A549 (cell line): ENCODE measurements around the gene OR8G5. TPM values are rescaled to one million over a fixed set of nuclear protein-coding genes. Genes with fewer than 3 reads are reported as not detected.

Experiments
- ATAC-seq, 2 experiments: fragments of 200-7000 bp in 1 of 2; fragments of >200 bp in 1 of 2; cut with Nextera tagmentation in 1 of 2; cut with Tn5 transposase in 1 of 2; 3 replicates each; pipeline versions ENCODE4 v1.8.0 to v1.9.1; 2018 to 2020; ENCODE audit warnings: mild to moderate bottlenecking in 1 of 2, moderate library complexity in 1 of 2
- CTCF ChIA-PET: fragments of 300-600 bp; sonication (Branson Sonifier 250); formaldehyde crosslinking; extraction: SDS; loops from one replicate; lab custom pipeline; 2021; ENCODE audit warnings: antibody characterized with exemption, inconsistent platforms; lab: Yijun Ruan, JAX
- POLR2A ChIA-PET: fragments of 350-600 bp; formaldehyde crosslinking; extraction: SDS; loops from one replicate; lab custom pipeline; 2021; ENCODE audit warnings: antibody characterized with exemption, inconsistent platforms; lab: Yijun Ruan, JAX
- DNase-seq, 2 experiments: peaks; one replicate each; pipeline versions ENCODE4 v3.0.0 to v3.0.0-alpha.2; 2011 to 2016; ENCODE audit warnings: low read depth in 1 of 2, low spot score in 1 of 2
- FAIRE-seq: peaks from 2 replicates; lab custom pipeline; 2011; peaks lifted over from hg19 to GRCh38; lab: Jason Lieb, UNC
- H3K27ac ChIP-seq, 2 experiments: fragments of >200 bp; sonication (Bioruptor Twin); formaldehyde crosslinking; 3 replicates each; pipeline ENCODE4 v1.5.1; 2016 to 2017
- H3K4me1 ChIP-seq: fragments of >200 bp; sonication (Bioruptor Twin); formaldehyde crosslinking; 3 replicates; pipeline ENCODE4 v1.6.1; 2016
- H3K4me2 ChIP-seq: fragments of >200 bp; sonication (Bioruptor Twin); formaldehyde crosslinking; 3 replicates; pipeline ENCODE4 v1.6.1; 2016
- H3K4me3 ChIP-seq: fragments of >200 bp; sonication (Bioruptor Twin); formaldehyde crosslinking; 3 replicates; pipeline ENCODE4 v1.5.1; 2016
- H3K9me3 ChIP-seq: fragments of >200 bp; sonication (Bioruptor Twin); formaldehyde crosslinking; 3 replicates; pipeline ENCODE4 v1.6.1; 2016
- CBX2 ChIP-seq: fragments of 200-600 bp; sonication (generic); IDR thresholded peaks from 2 replicates; pipeline ENCODE4 v1.6.1; 2016; ENCODE audit warnings: low read depth, mild to moderate bottlenecking, borderline replicate concordance
- HEYL ChIP-seq: fragments of 250-450 bp; sonication (Bioruptor Pico); IDR thresholded peaks from 2 replicates; pipeline ENCODE4 v1.8.0; 2021; ENCODE audit warnings: mild to moderate bottlenecking, moderate library complexity
- JUNB ChIP-seq: fragments of >200 bp; sonication (Bioruptor Twin); formaldehyde crosslinking; IDR thresholded peaks from 2 replicates; pipeline ENCODE4 v1.6.1; 2016
- PHF8 ChIP-seq: fragments of 200-600 bp; sonication (generic); IDR thresholded peaks from 2 replicates; pipeline ENCODE4 v1.6.1; 2016; ENCODE audit warnings: low read depth, mild to moderate bottlenecking, antibody characterized with exemption, moderate library complexity, borderline replicate concordance
- RAD21 ChIP-seq, 2 experiments: fragments of >200 bp in 1 of 2; sonication (Bioruptor Twin) in 1 of 2; formaldehyde crosslinking in 1 of 2; IDR thresholded peaks in 1 of 2; conservative IDR thresholded peaks in 1 of 2; 2 replicates in 1 of 2; 3 replicates in 1 of 2; pipeline ENCODE4 v1.6.1; 2012 to 2018; ENCODE audit warnings: inconsistent platforms in 1 of 2
- RNF2 ChIP-seq: fragments of 200-600 bp; sonication (generic); IDR thresholded peaks from 2 replicates; pipeline ENCODE4 v1.6.1; 2016; ENCODE audit warnings: low read depth, mild to moderate bottlenecking, antibody characterized with exemption, moderate library complexity, borderline replicate concordance
- SREBF2 ChIP-seq: fragments of 450-650 bp; IDR thresholded peaks from 2 replicates; pipeline ENCODE4 v1.6.1; 2014; ENCODE audit warnings: mild to moderate bottlenecking, moderate library complexity
- WGBS: methylation state at CpG from one replicate; pipeline ENCODE4 v1.1.6; 2017; ENCODE audit errors: missing lambda C conversion rate; 5-methylcytosine and 5-hydroxymethylcytosine counted together
- polyA plus RNA-seq, 4 experiments: library from polyadenylated mRNA; depleted of rRNA in 3 of 4; stranded (reverse); fragments of >200 nt; fragmentation: RNase III in 1 of 4; extraction: RNeasy Plus Mini Kit Qiagen cat#74134 plus additional on column Dnase treatment in 1 of 4; gene quantifications; 2 replicates in 3 of 4; 3 replicates in 1 of 4; pipeline ENCODE4 v1.2.3, GENCODE V29; 2011 to 2017
- TF ChIP-seq, protein P1 (sequence below): fragments of 150-350 bp; IDR thresholded peaks from 2 replicates; pipeline ENCODE4 v1.6.1; 2014; ENCODE audit warnings: low read depth, mild to moderate bottlenecking, low read length
- TF ChIP-seq, protein P2 (sequence below): IDR thresholded peaks from 2 replicates; pipeline ENCODE4 v1.6.1; 2012
- TF ChIP-seq, protein P3 (sequence below): fragments of >200 bp; sonication (Bioruptor Twin); formaldehyde crosslinking; IDR thresholded peaks from 3 replicates; pipeline ENCODE4 v1.6.1; 2016
- TF ChIP-seq, protein P4 (sequence below): fragments of >200 bp; sonication (Bioruptor Twin); formaldehyde crosslinking; IDR thresholded peaks from 2 replicates; pipeline ENCODE4 v1.6.1; 2016

Gene OR8G5
- polyA plus RNA-seq, 2 of the 4 experiments (the other 2 are of a cell fraction) = not detected

DNA sequence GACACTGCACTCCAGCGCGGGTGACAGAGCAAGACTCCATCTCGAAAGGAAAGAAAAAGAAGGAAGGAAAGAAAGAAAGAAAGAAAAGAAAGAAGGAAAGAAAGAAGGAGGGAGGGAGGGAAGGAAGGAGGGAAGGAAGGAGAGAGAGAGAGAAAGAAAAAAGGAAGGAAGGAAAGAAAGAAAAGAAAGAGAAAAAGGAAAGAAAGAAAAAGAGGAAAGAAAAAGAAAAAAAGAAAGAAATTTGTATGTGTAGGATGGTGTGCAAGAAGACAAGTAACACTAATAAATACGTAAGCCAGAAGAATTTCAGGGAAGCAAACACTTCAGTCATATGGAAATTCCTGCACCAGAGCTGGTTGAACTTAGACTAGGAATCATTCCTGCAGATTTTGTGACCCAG, 57.0 kb downstream of the OR8G5 start (continued):
- TF ChIP-seq, protein P1, sequence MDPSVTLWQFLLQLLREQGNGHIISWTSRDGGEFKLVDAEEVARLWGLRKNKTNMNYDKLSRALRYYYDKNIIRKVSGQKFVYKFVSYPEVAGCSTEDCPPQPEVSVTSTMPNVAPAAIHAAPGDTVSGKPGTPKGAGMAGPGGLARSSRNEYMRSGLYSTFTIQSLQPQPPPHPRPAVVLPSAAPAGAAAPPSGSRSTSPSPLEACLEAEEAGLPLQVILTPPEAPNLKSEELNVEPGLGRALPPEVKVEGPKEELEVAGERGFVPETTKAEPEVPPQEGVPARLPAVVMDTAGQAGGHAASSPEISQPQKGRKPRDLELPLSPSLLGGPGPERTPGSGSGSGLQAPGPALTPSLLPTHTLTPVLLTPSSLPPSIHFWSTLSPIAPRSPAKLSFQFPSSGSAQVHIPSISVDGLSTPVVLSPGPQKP = no peak
- no peak for TF ChIP-seq RNF2
- TF ChIP-seq, protein P2, sequence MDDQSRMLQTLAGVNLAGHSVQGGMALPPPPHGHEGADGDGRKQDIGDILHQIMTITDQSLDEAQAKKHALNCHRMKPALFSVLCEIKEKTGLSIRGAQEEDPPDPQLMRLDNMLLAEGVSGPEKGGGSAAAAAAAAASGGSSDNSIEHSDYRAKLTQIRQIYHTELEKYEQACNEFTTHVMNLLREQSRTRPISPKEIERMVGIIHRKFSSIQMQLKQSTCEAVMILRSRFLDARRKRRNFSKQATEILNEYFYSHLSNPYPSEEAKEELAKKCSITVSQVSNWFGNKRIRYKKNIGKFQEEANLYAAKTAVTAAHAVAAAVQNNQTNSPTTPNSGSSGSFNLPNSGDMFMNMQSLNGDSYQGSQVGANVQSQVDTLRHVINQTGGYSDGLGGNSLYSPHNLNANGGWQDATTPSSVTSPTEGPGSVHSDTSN = no peak
- TF ChIP-seq, protein P3, sequence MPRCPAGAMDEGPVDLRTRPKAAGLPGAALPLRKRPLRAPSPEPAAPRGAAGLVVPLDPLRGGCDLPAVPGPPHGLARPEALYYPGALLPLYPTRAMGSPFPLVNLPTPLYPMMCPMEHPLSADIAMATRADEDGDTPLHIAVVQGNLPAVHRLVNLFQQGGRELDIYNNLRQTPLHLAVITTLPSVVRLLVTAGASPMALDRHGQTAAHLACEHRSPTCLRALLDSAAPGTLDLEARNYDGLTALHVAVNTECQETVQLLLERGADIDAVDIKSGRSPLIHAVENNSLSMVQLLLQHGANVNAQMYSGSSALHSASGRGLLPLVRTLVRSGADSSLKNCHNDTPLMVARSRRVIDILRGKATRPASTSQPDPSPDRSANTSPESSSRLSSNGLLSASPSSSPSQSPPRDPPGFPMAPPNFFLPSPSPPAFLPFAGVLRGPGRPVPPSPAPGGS = no peak
- no peak for TF ChIP-seq JUNB
- no peak for TF ChIP-seq RAD21 (conservative IDR thresholded peaks at IDR 0.05 in 1 of 2, IDR thresholded peaks at IDR 0.05 in 1 of 2)

DNA sequence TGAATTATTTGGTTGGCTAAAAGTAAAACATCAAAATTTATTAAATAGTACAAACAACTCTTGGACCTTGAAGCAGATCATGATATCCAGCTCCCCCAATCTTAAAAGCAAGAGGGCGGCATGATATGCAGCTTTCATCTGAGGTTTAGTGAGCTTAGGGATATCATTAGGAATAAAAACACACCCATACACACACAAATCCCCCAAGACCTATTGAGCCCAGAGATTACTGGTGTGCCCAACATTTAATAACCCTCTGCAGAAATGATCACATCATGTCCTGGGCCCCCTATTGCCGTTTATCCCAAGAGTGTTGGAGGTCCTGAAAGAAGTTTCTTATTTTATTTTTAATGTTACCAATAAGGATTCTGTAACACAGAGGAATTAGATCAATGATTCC, 57.7 kb downstream of the OR8G5 start, which contains the start of gene OR8D1:
TSS of gene OR8D1 (minus strand) at position 101 of the 400 bp plus-strand sequence. CDS start 3,183 bp downstream, outside the sequence.
- ChIA-PET CTCF (no interaction called here), POLR2A (no interaction called here)
- FAIRE-seq (no peak), DNase-seq (no peak), ATAC-seq (no peak)
- no peak within 1 kb of the TSS for H3K4me3 ChIP-seq
- H3K27ac ChIP-seq = no peak within 1 kb of the TSS
- H3K4me1 ChIP-seq = no peaks in the 10 kb centered on the region
- 47% methylated on average over 2 of the region's 2 CpGs for WGBS
- TF ChIP-seq, protein P3 = no peak
- TF ChIP-seq HEYL (CRISPR knock-in tag) (no peak), SREBF2 (no peak), PHF8 (no peak)
- TF ChIP-seq, protein P4, sequence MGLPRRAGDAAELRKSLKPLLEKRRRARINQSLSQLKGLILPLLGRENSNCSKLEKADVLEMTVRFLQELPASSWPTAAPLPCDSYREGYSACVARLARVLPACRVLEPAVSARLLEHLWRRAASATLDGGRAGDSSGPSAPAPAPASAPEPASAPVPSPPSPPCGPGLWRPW = no peak
- H3K9me3 ChIP-seq = no peaks in the 10 kb centered on the region
- no peak within 1 kb of the TSS for H3K4me2 ChIP-seq

DNA sequence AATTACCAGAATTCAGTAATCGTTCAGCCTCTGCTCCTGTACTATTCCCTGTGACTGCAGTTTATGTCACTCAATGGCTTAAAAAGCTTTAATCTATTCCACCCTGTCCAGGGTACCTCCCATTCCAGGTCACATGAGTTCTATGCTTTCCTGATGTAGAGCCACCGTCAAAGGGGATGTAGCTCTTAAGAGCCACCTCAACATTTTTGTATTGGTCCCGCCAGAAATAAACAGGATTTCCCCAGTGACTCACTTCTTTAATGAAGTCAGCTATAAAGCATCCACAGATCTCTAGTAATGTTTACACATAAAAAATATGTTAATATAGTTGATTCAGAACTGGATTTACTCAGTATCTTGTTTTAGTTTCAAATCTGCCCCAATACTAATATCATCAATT, 58.9 kb downstream of the OR8G5 start:
- CTCF ChIA-PET = no interaction called here
- no peak overlapping the region for H3K4me3 ChIP-seq
- H3K4me1 ChIP-seq = no peaks in the 10 kb centered on the region
- FAIRE-seq (no peak), DNase-seq (no peak)
- POLR2A ChIA-PET = no interaction called here
- H3K27ac ChIP-seq = no peak overlapping the region
- 7% methylated on average over 3 of the region's 3 CpGs for WGBS
- TF ChIP-seq CBX2 = no peak
- TF ChIP-seq, all 56 proteins: peak for 0
- Histone ChIP-seq H3K4me2 (no peak overlapping the region), H3K9me3 (no peaks in the 10 kb centered on the region)
- ATAC-seq = no peak

Other genes with a start within 250 kb of the OR8G5 start
- not detected in 2 replicates for gene OR10G4, start 243.4 kb upstream of the OR8G5 start, polyA plus RNA-seq (2011; rRNA removed)
- gene OR10G4, start 243.4 kb upstream of the OR8G5 start, polyA plus RNA-seq (2017; fragmentation: RNase III; extraction: RNeasy Plus Mini Kit Qiagen cat#74134 plus additional on column Dnase treatment) = not detected in 3 replicates
- not detected in 2 replicates for gene OR10G9, start 233.4 kb upstream of the OR8G5 start, polyA plus RNA-seq (2011; rRNA removed)
- not detected in 3 replicates for gene OR10G9, start 233.4 kb upstream of the OR8G5 start, polyA plus RNA-seq (2017; fragmentation: RNase III; extraction: RNeasy Plus Mini Kit Qiagen cat#74134 plus additional on column Dnase treatment)
- gene OR10G8, start 229.6 kb upstream of the OR8G5 start, polyA plus RNA-seq (2011; rRNA removed) = not detected in 2 replicates
- not detected in 3 replicates for gene OR10G8, start 229.6 kb upstream of the OR8G5 start, polyA plus RNA-seq (2017; fragmentation: RNase III; extraction: RNeasy Plus Mini Kit Qiagen cat#74134 plus additional on column Dnase treatment)
- gene OR10G7, start 215.1 kb upstream of the OR8G5 start, polyA plus RNA-seq (2011; rRNA removed) = not detected in 2 replicates
- gene OR10G7, start 215.1 kb upstream of the OR8G5 start, polyA plus RNA-seq (2017; fragmentation: RNase III; extraction: RNeasy Plus Mini Kit Qiagen cat#74134 plus additional on column Dnase treatment) = not detected in 3 replicates
- gene VWA5A, start 140.9 kb upstream of the OR8G5 start, polyA plus RNA-seq (2011; rRNA removed) = 1.5 TPM in 2 replicates
- 0.12 to 0.24 TPM (median 0.18 TPM) in 3 replicates for gene VWA5A, start 140.9 kb upstream of the OR8G5 start, polyA plus RNA-seq (2017; fragmentation: RNase III; extraction: RNeasy Plus Mini Kit Qiagen cat#74134 plus additional on column Dnase treatment)
- gene OR10D3, start 73.0 kb upstream of the OR8G5 start, polyA plus RNA-seq (2011; rRNA removed) = not detected in 2 replicates
- not detected in 3 replicates for gene OR10D3, start 73.0 kb upstream of the OR8G5 start, polyA plus RNA-seq (2017; fragmentation: RNase III; extraction: RNeasy Plus Mini Kit Qiagen cat#74134 plus additional on column Dnase treatment)
- gene OR8G1, start 15.3 kb upstream of the OR8G5 start, polyA plus RNA-seq (2011; rRNA removed) = not detected in 2 replicates
- gene OR8G1, start 15.3 kb upstream of the OR8G5 start, polyA plus RNA-seq (2017; fragmentation: RNase III; extraction: RNeasy Plus Mini Kit Qiagen cat#74134 plus additional on column Dnase treatment) = not detected in 3 replicates
- not detected in 2 replicates for gene OR8D1, start 57.6 kb downstream of the OR8G5 start, polyA plus RNA-seq (2011; rRNA removed)
- not detected in 3 replicates for gene OR8D1, start 57.6 kb downstream of the OR8G5 start, polyA plus RNA-seq (2017; fragmentation: RNase III; extraction: RNeasy Plus Mini Kit Qiagen cat#74134 plus additional on column Dnase treatment)
- gene OR8D2, start 63.8 kb downstream of the OR8G5 start, polyA plus RNA-seq (2011; rRNA removed) = not detected in 2 replicates
- gene OR8D2, start 63.8 kb downstream of the OR8G5 start, polyA plus RNA-seq (2017; fragmentation: RNase III; extraction: RNeasy Plus Mini Kit Qiagen cat#74134 plus additional on column Dnase treatment) = not detected in 3 replicates
- not detected in 2 replicates for gene OR8B2, start 128.1 kb downstream of the OR8G5 start, polyA plus RNA-seq (2011; rRNA removed)
- gene OR8B2, start 128.1 kb downstream of the OR8G5 start, polyA plus RNA-seq (2017; fragmentation: RNase III; extraction: RNeasy Plus Mini Kit Qiagen cat#74134 plus additional on column Dnase treatment) = not detected in 3 replicates
- not detected in 2 replicates for gene OR8B3, start 142.6 kb downstream of the OR8G5 start, polyA plus RNA-seq (2011; rRNA removed)
- gene OR8B3, start 142.6 kb downstream of the OR8G5 start, polyA plus RNA-seq (2017; fragmentation: RNase III; extraction: RNeasy Plus Mini Kit Qiagen cat#74134 plus additional on column Dnase treatment) = not detected in 3 replicates
- not detected in 2 replicates for gene OR8B4, start 168.5 kb downstream of the OR8G5 start, polyA plus RNA-seq (2011; rRNA removed)
- gene OR8B4, start 168.5 kb downstream of the OR8G5 start, polyA plus RNA-seq (2017; fragmentation: RNase III; extraction: RNeasy Plus Mini Kit Qiagen cat#74134 plus additional on column Dnase treatment) = not detected in 3 replicates
- gene OR8B8, start 189.3 kb downstream of the OR8G5 start, polyA plus RNA-seq (2011; rRNA removed) = not detected in 2 replicates
- gene OR8B8, start 189.3 kb downstream of the OR8G5 start, polyA plus RNA-seq (2017; fragmentation: RNase III; extraction: RNeasy Plus Mini Kit Qiagen cat#74134 plus additional on column Dnase treatment) = not detected in 3 replicates